NCI-H1105 treated with DMSO at 0.1 percent for 48 hours (cell line): Measurements from ENCODE around the gene PIWIL4.

Source experiments
- DNase-seq: peaks from one replicate; lab custom pipeline; 2025; lab: John Stamatoyannopoulos, UW

PIWIL4 gene

GRCh38 chr11:94662846-94663390 lies 95.8 kb downstream of the PIWIL4 start:
- no peak for DNase-seq

- DNase-seq, result no peak
These were observed 97.2 kb downstream of the PIWIL4 start for GRCh38 chr11:94664346-94664745.

GRCh38 chr11:94665116-94665659 lies 98.0 kb downstream of the PIWIL4 start:
- DNase-seq, result no peak

GRCh38 chr11:94666792-94667721 lies 99.9 kb downstream of the PIWIL4 start:
- DNase-seq, result no peak

- no peak for DNase-seq
These were observed 101.1 kb downstream of the PIWIL4 start for GRCh38 chr11:94668212-94668793.

GRCh38 chr11:94669023-94669422 lies 101.9 kb downstream of the PIWIL4 start:
- DNase-seq, result no peak
